ENCODE measurements around the gene KPTN. TPM values are rescaled to one million over a fixed set of nuclear protein-coding genes. Genes with fewer than 3 reads are reported as not detected.

KPTN gene
- total RNA-seq, 1 experiment from 2014 or later = 22.8 TPM

DNA sequence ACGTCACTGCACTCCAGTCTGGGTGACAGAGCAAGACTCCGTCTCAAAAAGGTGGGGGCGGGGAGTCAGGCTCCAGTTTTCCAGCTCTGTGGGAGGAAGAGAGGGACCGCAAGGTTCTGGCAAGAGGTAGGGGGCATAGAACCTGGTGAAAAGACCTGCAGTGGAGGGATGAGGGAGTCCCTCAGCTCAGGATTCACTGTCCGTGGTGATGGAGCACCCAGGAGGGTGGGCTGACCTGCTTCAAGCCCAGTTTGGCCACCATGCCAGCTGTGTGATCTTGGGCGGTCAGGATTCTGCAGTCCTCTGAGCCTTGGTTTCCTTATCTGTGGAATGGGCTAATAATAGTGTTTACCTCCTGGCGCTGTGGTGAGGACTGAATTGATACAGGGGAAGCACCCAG, 33.5 kb downstream of the KPTN start:
- Mint-ChIP-seq H3K27ac (ENCODE audit: unreplicated experiment) (no peak overlapping the region), H3K4me1 (ENCODE audit: low read depth, unreplicated experiment) (peaks cover 7% of the 10 kb centered on the region), H3K27me3 (ENCODE audit: unreplicated experiment) (peaks cover 90% of the 10 kb centered on the region), H3K36me3 (ENCODE audit: insufficient read depth, unreplicated experiment) (no peaks in the 10 kb centered on the region), H3K4me3 (ENCODE audit: low read depth, unreplicated experiment) (no peak overlapping the region), H3K9me3 (ENCODE audit: low read depth, unreplicated experiment) (no peaks in the 10 kb centered on the region)
- TF ChIP-seq, protein P1, sequence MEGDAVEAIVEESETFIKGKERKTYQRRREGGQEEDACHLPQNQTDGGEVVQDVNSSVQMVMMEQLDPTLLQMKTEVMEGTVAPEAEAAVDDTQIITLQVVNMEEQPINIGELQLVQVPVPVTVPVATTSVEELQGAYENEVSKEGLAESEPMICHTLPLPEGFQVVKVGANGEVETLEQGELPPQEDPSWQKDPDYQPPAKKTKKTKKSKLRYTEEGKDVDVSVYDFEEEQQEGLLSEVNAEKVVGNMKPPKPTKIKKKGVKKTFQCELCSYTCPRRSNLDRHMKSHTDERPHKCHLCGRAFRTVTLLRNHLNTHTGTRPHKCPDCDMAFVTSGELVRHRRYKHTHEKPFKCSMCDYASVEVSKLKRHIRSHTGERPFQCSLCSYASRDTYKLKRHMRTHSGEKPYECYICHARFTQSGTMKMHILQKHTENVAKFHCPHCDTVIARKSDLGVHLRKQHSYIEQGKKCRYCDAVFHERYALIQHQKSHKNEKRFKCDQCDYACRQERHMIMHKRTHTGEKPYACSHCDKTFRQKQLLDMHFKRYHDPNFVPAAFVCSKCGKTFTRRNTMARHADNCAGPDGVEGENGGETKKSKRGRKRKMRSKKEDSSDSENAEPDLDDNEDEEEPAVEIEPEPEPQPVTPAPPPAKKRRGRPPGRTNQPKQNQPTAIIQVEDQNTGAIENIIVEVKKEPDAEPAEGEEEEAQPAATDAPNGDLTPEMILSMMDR (IDR thresholded peaks at IDR 0.05; ENCODE audit: unreplicated experiment) = no peak
- intact Hi-C loops (cut with micrococcal nuclease; ENCODE audit: unreplicated experiment) = no loop called here
- CTCF ChIA-PET = no interaction called here
- no TSS peak for BruUV-seq (replicated peaks)
- DNase-seq = no peak

DNA sequence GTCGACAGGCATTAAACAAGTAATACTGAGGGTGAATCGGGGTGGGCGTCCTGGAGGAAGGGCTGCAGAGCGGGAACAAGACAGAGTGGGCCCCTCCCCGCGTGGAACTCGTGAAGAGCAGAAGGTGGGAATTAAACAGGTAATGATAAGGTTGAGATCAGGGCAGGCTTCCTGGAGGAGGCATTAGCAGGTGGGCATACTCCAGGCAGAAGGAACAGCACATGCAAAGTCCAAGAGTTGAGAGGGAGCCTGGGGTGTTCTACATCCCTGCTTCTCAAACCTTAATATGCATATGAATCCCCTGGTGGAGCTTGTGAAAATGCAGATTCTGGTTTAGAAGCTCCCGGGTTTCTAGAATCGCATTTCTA, 35.7 kb downstream of the KPTN start:
- BruUV-seq (replicated peaks) = no TSS peak
- H3K9me3 Mint-ChIP-seq (ENCODE audit: low read depth, unreplicated experiment) = no peaks in the 10 kb centered on the region
- TF ChIP-seq, protein P1 (IDR thresholded peaks at IDR 0.05; ENCODE audit: unreplicated experiment) = no peak
- no peak overlapping the region for H3K27ac Mint-ChIP-seq (ENCODE audit: unreplicated experiment)
- no peak for DNase-seq
- intact Hi-C loops (cut with micrococcal nuclease; ENCODE audit: unreplicated experiment) = no loop called here
- H3K27me3 Mint-ChIP-seq (ENCODE audit: unreplicated experiment) = peaks cover 91% of the 10 kb centered on the region
- CTCF ChIA-PET = no interaction called here
- no peaks in the 10 kb centered on the region for H3K36me3 Mint-ChIP-seq (ENCODE audit: insufficient read depth, unreplicated experiment)
- H3K4me1 Mint-ChIP-seq (ENCODE audit: low read depth, unreplicated experiment) = peaks cover 13% of the 10 kb centered on the region
- H3K4me3 Mint-ChIP-seq (ENCODE audit: low read depth, unreplicated experiment) = no peak overlapping the region

DNA sequence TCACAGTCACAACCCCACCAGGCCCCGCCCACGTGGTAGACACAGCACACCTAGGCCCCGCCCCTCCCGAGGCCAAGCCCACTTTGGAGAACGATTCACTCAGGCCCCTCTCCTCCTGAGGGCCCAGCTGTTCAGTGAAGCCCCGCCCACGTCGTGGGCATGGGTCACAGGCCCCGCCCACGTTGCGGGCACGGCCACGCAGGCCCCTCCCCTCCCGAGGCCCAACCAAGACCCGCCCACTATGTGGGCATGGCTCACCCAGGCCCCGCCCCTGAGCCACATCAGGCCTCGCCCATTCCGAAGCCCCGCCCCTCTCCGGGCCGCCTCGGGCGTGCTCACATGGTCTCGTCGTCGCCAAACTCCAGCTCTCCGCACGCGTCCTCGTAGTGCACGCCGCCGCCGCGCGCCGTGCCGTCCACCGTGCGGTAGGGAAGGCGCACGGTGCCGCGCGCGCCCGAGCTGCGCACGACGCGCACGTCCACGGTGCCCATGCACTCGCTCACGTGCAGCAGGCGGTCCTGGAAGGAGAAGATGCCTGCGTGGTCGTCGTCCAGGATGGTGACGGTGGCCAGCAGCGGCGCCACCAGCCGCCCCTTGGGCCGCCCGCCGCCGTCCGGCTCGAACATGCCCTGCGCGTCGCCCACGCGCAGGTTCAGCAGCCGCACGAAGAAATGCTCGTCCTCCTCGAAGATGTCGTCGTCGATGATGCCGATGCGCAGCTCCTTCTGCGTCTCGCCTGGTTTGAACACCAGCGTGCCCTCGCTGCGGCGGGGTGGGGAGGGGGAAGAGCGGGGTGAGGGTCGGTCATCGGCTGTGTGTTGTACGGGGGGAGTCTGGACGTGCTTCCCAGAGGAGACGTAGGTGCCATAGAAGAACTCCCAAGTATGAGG, 36.3 kb downstream of the KPTN start:
- TF ChIP-seq, protein P1 (IDR thresholded peaks at IDR 0.05; ENCODE audit: unreplicated experiment) = no peak
- no TSS peak for BruUV-seq (replicated peaks)
- intact Hi-C loops (cut with micrococcal nuclease; ENCODE audit: unreplicated experiment) = no loop called here
- no peaks in the 10 kb centered on the region for H3K36me3 Mint-ChIP-seq (ENCODE audit: insufficient read depth, unreplicated experiment)
- peaks cover 13% of the 10 kb centered on the region for H3K4me1 Mint-ChIP-seq (ENCODE audit: low read depth, unreplicated experiment)
- peaks cover 97% of the 10 kb centered on the region for H3K27me3 Mint-ChIP-seq (ENCODE audit: unreplicated experiment)
- no peak overlapping the region for H3K4me3 Mint-ChIP-seq (ENCODE audit: low read depth, unreplicated experiment)
- CTCF ChIA-PET = interaction anchor here (1.1 to 1.2 kb wide), 3 partner anchors 11 to 36 kb away, joined by 3 to 6 read pairs (median 5); partner anchors contain the start of gene KPTN
- DNase-seq = peak; percentile 44
- no peaks in the 10 kb centered on the region for H3K9me3 Mint-ChIP-seq (ENCODE audit: low read depth, unreplicated experiment)
- no peak overlapping the region for H3K27ac Mint-ChIP-seq (ENCODE audit: unreplicated experiment)

DNA sequence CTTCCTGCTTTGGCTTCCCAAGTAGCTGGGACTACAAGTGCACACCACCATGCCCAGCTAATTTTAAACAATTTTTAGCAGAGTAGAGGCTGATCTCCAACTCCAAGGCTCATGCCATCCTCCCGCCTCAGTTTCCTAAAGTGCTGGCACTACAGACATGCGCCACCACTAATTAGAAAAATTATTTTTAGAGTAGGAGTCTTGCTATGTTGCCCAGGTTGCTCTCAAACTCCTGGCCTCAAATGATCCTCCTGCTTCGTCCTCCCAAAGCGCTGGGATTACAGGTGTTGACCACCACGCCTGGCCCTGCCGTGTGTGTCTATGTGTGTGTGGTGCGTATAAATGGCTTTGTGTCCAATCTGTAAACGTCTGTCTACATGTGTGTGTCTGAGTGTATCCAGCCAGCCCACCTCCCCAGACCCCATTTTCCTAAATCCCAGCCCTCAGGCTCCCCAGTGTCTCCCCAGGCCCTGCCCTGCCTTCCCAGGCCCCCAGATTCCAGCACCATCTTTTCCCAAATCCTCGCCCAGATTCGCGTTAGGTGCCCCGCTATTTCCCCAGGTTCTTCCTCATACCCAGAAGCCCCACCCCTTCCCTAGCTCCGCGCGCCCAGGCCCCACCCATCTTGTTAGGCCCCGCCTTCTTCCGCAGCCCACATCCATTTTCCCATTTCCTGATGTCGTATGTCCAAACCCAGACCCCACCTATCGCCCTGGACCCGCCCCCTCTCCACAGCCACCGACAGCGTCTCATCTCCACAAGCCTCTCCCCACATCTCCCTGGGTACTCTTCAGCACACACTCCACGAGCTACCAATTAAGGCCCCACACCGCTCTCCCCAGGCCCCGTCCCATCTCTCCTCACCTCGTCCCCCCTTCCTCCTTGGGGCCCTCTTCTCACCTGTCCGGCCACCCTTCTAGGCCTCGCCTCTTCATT, 37.2 kb downstream of the KPTN start:
- BruUV-seq (replicated peaks) = no TSS peak
- Mint-ChIP-seq H3K27ac (ENCODE audit: unreplicated experiment) (no peak overlapping the region), H3K36me3 (ENCODE audit: insufficient read depth, unreplicated experiment) (no peaks in the 10 kb centered on the region), H3K4me1 (ENCODE audit: low read depth, unreplicated experiment) (peaks cover 13% of the 10 kb centered on the region), H3K27me3 (ENCODE audit: unreplicated experiment) (peaks cover 100% of the 10 kb centered on the region), H3K9me3 (ENCODE audit: low read depth, unreplicated experiment) (no peaks in the 10 kb centered on the region), H3K4me3 (ENCODE audit: low read depth, unreplicated experiment) (no peak overlapping the region)
- TF ChIP-seq, protein P1 (IDR thresholded peaks at IDR 0.05; ENCODE audit: unreplicated experiment) = no peak
- no peak for DNase-seq
- intact Hi-C loops (cut with micrococcal nuclease; ENCODE audit: unreplicated experiment) = no loop called here
- CTCF ChIA-PET = interaction anchor here (1.1 to 1.4 kb wide), 3 partner anchors 10 to 37 kb away, joined by 3 to 11 read pairs (median 6); partner anchors contain the start of gene KPTN

Data from Calu3 (cell line).